HepG2 (cell line): ENCODE results near the gene NGRN. TPM values are rescaled to one million over a fixed set of nuclear protein-coding genes. Genes with fewer than 3 reads are reported as not detected.
A peak's percentile ranks its signal among the peaks of the same experiment; 100 is the strongest.

Experiments used
- FOXK2 ChIP-seq: fragments of 450-650 bp; IDR thresholded peaks from 2 replicates; pipeline ENCODE4 v1.6.1; 2016
- GTF3A ChIP-seq: sonication (generic); formaldehyde crosslinking; conservative IDR thresholded peaks from 2 replicates; pipeline ENCODE4 v1.4.0; 2020; ENCODE audit warnings: mild to moderate bottlenecking, missing genetic modification reagents
- HOXA9 ChIP-seq: sonication (generic); formaldehyde crosslinking; IDR thresholded peaks from 2 replicates; pipeline ENCODE4 v1.8.1; 2022; ENCODE audit warnings: missing genetic modification reagents, mild to moderate bottlenecking, moderate library complexity, borderline replicate concordance
- KLF15 ChIP-seq: sonication (generic); formaldehyde crosslinking; IDR thresholded peaks from 2 replicates; pipeline ENCODE4 v1.8.1; 2023; ENCODE audit warnings: borderline replicate concordance, mild to moderate bottlenecking, inconsistent platforms, missing genetic modification reagents, mixed read lengths
- NFIB ChIP-seq: sonication (generic); formaldehyde crosslinking; IDR thresholded peaks from 2 replicates; pipeline ENCODE4 v1.9.0; 2021; ENCODE audit warnings: missing genetic modification reagents, mild to moderate bottlenecking, borderline replicate concordance
- NFKBIZ ChIP-seq: IDR thresholded peaks from 2 replicates; pipeline ENCODE4 v1.6.1; 2018; ENCODE audit warnings: missing genetic modification reagents, missing compliant biosample characterization
- NFYB ChIP-seq: sonication (generic); formaldehyde crosslinking; IDR thresholded peaks from 2 replicates; pipeline ENCODE4 v1.4.0; 2020; ENCODE audit warnings: missing genetic modification reagents
- RBAK ChIP-seq: sonication (generic); formaldehyde crosslinking; IDR thresholded peaks from 2 replicates; pipeline ENCODE4 v1.5.1; 2020; ENCODE audit warnings: mild to moderate bottlenecking, missing genetic modification reagents
- RORA ChIP-seq: sonication (generic); formaldehyde crosslinking; IDR thresholded peaks from 2 replicates; pipeline ENCODE4 v1.5.0; 2020; ENCODE audit warnings: mild to moderate bottlenecking, missing genetic modification reagents, moderate library complexity
- TCF7 ChIP-seq: sonication (generic); IDR thresholded peaks from 2 replicates; pipeline ENCODE4 v1.6.1; 2016; ENCODE audit warnings: antibody characterized with exemption, low read depth
- TEAD2 ChIP-seq: sonication (generic); formaldehyde crosslinking; IDR thresholded peaks from 2 replicates; pipeline ENCODE4 v1.9.0; 2021; ENCODE audit warnings: missing genetic modification reagents
- TOPORS ChIP-seq: sonication (generic); formaldehyde crosslinking; IDR thresholded peaks from 2 replicates; pipeline ENCODE4 v1.8.0; 2023; ENCODE audit warnings: mild to moderate bottlenecking, missing genetic modification reagents
- ZFP62 ChIP-seq: sonication (generic); formaldehyde crosslinking; IDR thresholded peaks from 2 replicates; pipeline ENCODE4 v1.4.0; 2020; ENCODE audit warnings: missing genetic modification reagents
- ZFX ChIP-seq: sonication (generic); formaldehyde crosslinking; IDR thresholded peaks from 2 replicates; pipeline ENCODE4 v1.4.0; 2020; ENCODE audit warnings: mild to moderate bottlenecking, low read depth, missing genetic modification reagents, moderate library complexity
- ZNF121 ChIP-seq: sonication (generic); formaldehyde crosslinking; IDR thresholded peaks from 2 replicates; pipeline ENCODE4 v1.5.0; 2020; ENCODE audit warnings: mild to moderate bottlenecking, missing genetic modification reagents
- ZNF124 ChIP-seq: sonication (generic); formaldehyde crosslinking; IDR thresholded peaks from 2 replicates; pipeline ENCODE4 v1.4.0; 2020; ENCODE audit warnings: missing genetic modification reagents
- ZNF570 ChIP-seq: sonication (generic); formaldehyde crosslinking; IDR thresholded peaks from 2 replicates; pipeline ENCODE4 v1.4.0; 2020; ENCODE audit warnings: mild to moderate bottlenecking, missing genetic modification reagents, borderline replicate concordance
- ZNF598 ChIP-seq: sonication (generic); formaldehyde crosslinking; IDR thresholded peaks from 2 replicates; pipeline ENCODE4 v1.5.1; 2020; ENCODE audit warnings: mild to moderate bottlenecking, missing genetic modification reagents, borderline replicate concordance
- ZNF674 ChIP-seq: sonication (generic); formaldehyde crosslinking; IDR thresholded peaks from 2 replicates; pipeline ENCODE4 v1.5.0; 2020; ENCODE audit warnings: low read depth, mild to moderate bottlenecking, missing genetic modification reagents
- ZNF746 ChIP-seq: sonication (generic); formaldehyde crosslinking; IDR thresholded peaks from 2 replicates; pipeline ENCODE4 v1.8.0; 2022; ENCODE audit warnings: mild to moderate bottlenecking, missing genetic modification reagents
- polyA plus RNA-seq, 8 experiments: library from polyadenylated mRNA; depleted of rRNA in 3 of 8; stranded (reverse) in 7 of 8; unstranded in 1 of 8; fragments of >200 nt; fragmentation: Illumina TruSeq in 4 of 8; extraction: Trizol in 4 of 8; gene quantifications; 2 replicates each; pipeline versions ENCODE4 v1.2.1 to v1.2.3, GENCODE V29; 2011 to 2016; ENCODE audit warnings: low read depth in 4 of 8, missing spikeins in 1 of 8, mixed read lengths in 1 of 8; ENCODE audit not compliant: insufficient read depth in 1 of 8
- total RNA-seq, 5 experiments: library from RNA; depleted of rRNA; stranded (reverse); fragments of >200 nt; fragmentation: Illumina TruSeq; extraction: Trizol; gene quantifications; 2 replicates each; pipeline ENCODE4 v1.2.3, GENCODE V29; 2016; ENCODE audit warnings: low read depth in 1 of 5
- TF ChIP-seq, protein P1 (sequence below): IDR thresholded peaks from 2 replicates; pipeline ENCODE4 v1.6.1; 2018; ENCODE audit warnings: missing genetic modification reagents, mild to moderate bottlenecking, missing compliant biosample characterization
- TF ChIP-seq, protein P2 (sequence below): sonication (generic); formaldehyde crosslinking; IDR thresholded peaks from 2 replicates; pipeline ENCODE4 v1.9.0; 2021; ENCODE audit warnings: missing genetic modification reagents, mild to moderate bottlenecking, borderline replicate concordance
- TF ChIP-seq, protein P3 (sequence below): sonication (generic); formaldehyde crosslinking; IDR thresholded peaks from 2 replicates; pipeline ENCODE4 v1.5.1; 2020; ENCODE audit warnings: mild to moderate bottlenecking, missing genetic modification reagents, moderate library complexity
- TF ChIP-seq, protein P4 (sequence below): sonication (generic); formaldehyde crosslinking; IDR thresholded peaks from 2 replicates; pipeline ENCODE4 v1.5.1; 2020; ENCODE audit warnings: mild to moderate bottlenecking, missing genetic modification reagents, borderline replicate concordance
- TF ChIP-seq, protein P5 (sequence below): sonication (generic); formaldehyde crosslinking; IDR thresholded peaks from 2 replicates; pipeline ENCODE4 v1.4.0; 2020; ENCODE audit warnings: mild to moderate bottlenecking, missing genetic modification reagents

The NGRN gene
- total and polyA plus RNA-seq, 2 of the 13 experiments (the other 11 are each of a cell fraction or from before 2014, with no cell fraction given) = 39.8 to 63.7 TPM

DNA sequence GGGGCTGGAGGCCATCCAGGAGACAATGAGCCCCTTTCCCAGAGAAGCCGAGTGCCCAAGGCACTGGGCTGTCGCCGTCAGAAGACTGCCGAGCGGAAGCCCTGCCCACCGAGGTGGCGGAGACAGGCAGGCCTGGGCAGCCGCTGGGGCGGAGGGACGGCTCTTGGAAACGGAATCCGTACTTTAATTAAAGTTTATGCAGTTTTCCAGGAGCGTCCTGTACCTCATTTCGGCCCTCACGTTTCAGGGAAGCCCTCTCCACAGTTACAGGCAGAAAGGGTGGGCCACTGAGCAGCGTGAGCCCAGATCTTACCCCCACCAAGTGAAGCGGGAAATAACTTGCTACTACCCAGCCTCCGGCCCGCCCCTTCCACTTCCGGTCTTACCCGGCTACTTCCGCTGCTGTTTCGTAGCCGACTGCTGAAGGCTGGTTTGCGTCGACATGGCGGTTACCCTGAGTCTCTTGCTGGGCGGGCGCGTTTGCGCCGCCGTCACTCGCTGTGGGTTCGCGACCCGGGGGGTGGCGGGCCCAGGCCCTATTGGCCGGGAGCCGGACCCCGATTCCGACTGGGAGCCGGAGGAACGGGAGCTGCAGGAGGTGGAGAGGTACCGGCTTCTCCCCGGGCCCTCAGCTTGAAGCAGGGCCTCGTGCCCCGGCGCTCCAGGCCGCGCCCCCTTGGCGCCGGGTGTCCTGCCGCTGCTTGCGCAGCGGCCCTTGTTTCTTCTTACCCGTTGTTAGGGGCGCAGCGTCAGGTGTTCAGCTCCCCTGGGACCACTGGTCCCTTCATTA, at the start of gene NGRN (continued):
- TF ChIP-seq ZNF674 (CRISPR knock-in tag) (no peak), RBAK (CRISPR knock-in tag) (0 out of 2 replicates have a peak, but pooled peaks have one; percentile 13), NFYB (CRISPR knock-in tag) (no peak), NFKBIZ (CRISPR knock-in tag) (peak; percentile 86), ZNF598 (CRISPR knock-in tag) (peak; percentile 93; the same call in 1 of the 2 replicates), ZFP62 (no peak), ZNF121 (CRISPR knock-in tag) (no peak; the same call in 1 of the 2 replicates), KLF15 (CRISPR knock-in tag) (0 out of 2 replicates have a peak, but pooled peaks have one; percentile 8), TCF7 (no peak), ZNF124 (CRISPR knock-in tag) (no peak), HOXA9 (CRISPR knock-in tag) (no peak), FOXK2 (no peak), GTF3A (no peak), ZFX (CRISPR knock-in tag) (peak; percentile 97), ZNF746 (CRISPR knock-in tag) (peak; percentile 39; the same call in 1 of the 2 replicates), ZNF570 (CRISPR knock-in tag) (peak; percentile 70; the same call in 1 of the 2 replicates), TEAD2 (CRISPR knock-in tag) (0 out of 2 replicates have a peak, but pooled peaks have one; percentile 21), NFIB (CRISPR knock-in tag) (no peak), TOPORS (CRISPR knock-in tag) (peak; percentile 79; the same call in 1 of the 2 replicates), RORA (no peak)
- TF ChIP-seq, protein P1, sequence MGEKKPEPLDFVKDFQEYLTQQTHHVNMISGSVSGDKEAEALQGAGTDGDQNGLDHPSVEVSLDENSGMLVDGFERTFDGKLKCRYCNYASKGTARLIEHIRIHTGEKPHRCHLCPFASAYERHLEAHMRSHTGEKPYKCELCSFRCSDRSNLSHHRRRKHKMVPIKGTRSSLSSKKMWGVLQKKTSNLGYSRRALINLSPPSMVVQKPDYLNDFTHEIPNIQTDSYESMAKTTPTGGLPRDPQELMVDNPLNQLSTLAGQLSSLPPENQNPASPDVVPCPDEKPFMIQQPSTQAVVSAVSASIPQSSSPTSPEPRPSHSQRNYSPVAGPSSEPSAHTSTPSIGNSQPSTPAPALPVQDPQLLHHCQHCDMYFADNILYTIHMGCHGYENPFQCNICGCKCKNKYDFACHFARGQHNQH (CRISPR knock-in tag) = peak; percentile 52; the same call in 1 of the 2 replicates
- TF ChIP-seq, protein P2, sequence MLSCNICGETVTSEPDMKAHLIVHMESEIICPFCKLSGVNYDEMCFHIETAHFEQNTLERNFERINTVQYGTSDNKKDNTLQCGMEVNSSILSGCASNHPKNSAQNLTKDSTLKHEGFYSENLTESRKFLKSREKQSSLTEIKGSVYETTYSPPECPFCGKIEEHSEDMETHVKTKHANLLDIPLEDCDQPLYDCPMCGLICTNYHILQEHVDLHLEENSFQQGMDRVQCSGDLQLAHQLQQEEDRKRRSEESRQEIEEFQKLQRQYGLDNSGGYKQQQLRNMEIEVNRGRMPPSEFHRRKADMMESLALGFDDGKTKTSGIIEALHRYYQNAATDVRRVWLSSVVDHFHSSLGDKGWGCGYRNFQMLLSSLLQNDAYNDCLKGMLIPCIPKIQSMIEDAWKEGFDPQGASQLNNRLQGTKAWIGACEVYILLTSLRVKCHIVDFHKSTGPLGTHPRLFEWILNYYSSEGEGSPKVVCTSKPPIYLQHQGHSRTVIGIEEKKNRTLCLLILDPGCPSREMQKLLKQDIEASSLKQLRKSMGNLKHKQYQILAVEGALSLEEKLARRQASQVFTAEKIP (CRISPR knock-in tag) = no peak
- TF ChIP-seq, protein P3, sequence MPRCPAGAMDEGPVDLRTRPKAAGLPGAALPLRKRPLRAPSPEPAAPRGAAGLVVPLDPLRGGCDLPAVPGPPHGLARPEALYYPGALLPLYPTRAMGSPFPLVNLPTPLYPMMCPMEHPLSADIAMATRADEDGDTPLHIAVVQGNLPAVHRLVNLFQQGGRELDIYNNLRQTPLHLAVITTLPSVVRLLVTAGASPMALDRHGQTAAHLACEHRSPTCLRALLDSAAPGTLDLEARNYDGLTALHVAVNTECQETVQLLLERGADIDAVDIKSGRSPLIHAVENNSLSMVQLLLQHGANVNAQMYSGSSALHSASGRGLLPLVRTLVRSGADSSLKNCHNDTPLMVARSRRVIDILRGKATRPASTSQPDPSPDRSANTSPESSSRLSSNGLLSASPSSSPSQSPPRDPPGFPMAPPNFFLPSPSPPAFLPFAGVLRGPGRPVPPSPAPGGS = peak; percentile 95
- TF ChIP-seq, protein P4, sequence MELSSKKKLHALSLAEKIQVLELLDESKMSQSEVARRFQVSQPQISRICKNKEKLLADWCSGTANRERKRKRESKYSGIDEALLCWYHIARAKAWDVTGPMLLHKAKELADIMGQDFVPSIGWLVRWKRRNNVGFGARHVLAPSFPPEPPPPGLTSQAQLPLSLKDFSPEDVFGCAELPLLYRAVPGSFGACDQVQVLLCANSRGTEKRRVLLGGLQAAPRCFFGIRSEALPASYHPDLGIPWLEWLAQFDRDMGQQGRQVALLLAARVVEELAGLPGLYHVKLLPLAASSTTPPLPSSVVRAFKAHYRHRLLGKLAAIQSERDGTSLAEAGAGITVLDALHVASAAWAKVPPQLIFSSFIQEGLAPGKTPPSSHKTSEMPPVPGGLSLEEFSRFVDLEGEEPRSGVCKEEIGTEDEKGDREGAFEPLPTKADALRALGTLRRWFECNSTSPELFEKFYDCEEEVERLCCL (CRISPR knock-in tag) = no peak
- TF ChIP-seq, protein P5, sequence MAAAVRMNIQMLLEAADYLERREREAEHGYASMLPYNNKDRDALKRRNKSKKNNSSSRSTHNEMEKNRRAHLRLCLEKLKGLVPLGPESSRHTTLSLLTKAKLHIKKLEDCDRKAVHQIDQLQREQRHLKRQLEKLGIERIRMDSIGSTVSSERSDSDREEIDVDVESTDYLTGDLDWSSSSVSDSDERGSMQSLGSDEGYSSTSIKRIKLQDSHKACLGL = peak; percentile 87
